Ovary (tissue), 3 donors: Measurements from ENCODE around the gene HIF3A.

Experiments
- CTCF ChIP-seq, 3 donors: fragments of 450-650 bp in 2 of 3; fragments of 200-600 bp in 1 of 3; IDR thresholded peaks; one replicate each; pipeline versions ENCODE4 v1.5.1 to v1.8.0; 2016 to 2022; ENCODE audit warnings: antibody characterized with exemption in 3 of 3, mild to moderate bottlenecking in 1 of 3
- EP300 ChIP-seq: sonication (generic); formaldehyde crosslinking; IDR thresholded peaks from one replicate; pipeline ENCODE4 v1.6.1; 2017; ENCODE audit warnings: antibody characterized with exemption
- donor health status: DM: no; HTN: no; CAD: no.

GRCh38 chr19:46384396-46384795 is 87.6 kb downstream of the HIF3A start:
- TF ChIP-seq CTCF (IDR thresholded peaks at IDR 0.05) (no peak), EP300 (no peak)
